ENCODE data around the gene ITGB4.

DNA sequence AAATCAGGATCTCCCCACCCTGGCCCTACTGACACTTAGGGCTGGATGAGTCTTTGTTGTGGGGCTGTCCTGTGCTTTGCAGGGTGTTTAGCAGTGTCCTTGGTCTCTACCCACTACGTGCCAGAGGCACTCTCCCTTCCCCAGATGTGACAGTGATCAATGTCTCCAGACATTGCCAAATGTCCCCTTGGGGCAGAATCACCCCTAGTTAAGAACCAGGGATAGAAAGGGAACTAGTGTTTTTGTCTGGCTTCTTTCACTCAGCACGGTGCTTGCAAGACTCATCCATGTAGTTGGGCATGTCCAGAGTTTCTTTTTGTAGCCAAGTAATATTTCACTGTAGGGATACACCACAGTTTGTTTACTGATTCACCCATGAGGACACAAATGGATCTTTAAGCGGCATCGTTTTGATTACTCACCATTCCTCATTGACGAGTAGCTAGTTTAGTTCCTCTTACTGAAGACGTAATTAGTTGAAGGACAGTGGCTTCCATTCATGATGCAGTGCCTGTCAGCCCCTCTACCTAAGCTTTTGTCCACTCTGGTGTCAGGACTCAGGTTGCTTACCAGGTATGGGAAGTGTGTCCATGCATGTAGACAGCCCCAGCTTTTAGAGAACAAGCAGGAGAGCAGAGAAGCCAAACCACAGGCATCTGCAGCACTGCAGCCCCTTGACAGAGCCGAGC lies 26.0 kb upstream of the ITGB4 start:
- TF ChIP-seq, protein P1, sequence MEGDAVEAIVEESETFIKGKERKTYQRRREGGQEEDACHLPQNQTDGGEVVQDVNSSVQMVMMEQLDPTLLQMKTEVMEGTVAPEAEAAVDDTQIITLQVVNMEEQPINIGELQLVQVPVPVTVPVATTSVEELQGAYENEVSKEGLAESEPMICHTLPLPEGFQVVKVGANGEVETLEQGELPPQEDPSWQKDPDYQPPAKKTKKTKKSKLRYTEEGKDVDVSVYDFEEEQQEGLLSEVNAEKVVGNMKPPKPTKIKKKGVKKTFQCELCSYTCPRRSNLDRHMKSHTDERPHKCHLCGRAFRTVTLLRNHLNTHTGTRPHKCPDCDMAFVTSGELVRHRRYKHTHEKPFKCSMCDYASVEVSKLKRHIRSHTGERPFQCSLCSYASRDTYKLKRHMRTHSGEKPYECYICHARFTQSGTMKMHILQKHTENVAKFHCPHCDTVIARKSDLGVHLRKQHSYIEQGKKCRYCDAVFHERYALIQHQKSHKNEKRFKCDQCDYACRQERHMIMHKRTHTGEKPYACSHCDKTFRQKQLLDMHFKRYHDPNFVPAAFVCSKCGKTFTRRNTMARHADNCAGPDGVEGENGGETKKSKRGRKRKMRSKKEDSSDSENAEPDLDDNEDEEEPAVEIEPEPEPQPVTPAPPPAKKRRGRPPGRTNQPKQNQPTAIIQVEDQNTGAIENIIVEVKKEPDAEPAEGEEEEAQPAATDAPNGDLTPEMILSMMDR (IDR thresholded peaks at IDR 0.05 in 2 of 3, conservative IDR thresholded peaks at IDR 0.05 in 1 of 3; ENCODE audit: insufficient read depth in 2 of 3, low read depth in 1 of 3, low read length in 3 of 3), result no peak
- TF ChIP-seq ZNF174 (CRISPR knock-in tag; IDR thresholded peaks at IDR 0.05), result no peak
- TF ChIP-seq, protein P2, sequence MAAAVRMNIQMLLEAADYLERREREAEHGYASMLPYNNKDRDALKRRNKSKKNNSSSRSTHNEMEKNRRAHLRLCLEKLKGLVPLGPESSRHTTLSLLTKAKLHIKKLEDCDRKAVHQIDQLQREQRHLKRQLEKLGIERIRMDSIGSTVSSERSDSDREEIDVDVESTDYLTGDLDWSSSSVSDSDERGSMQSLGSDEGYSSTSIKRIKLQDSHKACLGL (CRISPR knock-in tag; IDR thresholded peaks at IDR 0.05; ENCODE audit: borderline replicate concordance, poor library complexity, severe bottlenecking), result no peak

All from K562 (cell line).